SIG-M5 (cell line): Measurements from ENCODE around the gene COMMD6.

Experiments
- DNase-seq: peaks from one replicate; lab custom pipeline; 2025; lab: John Stamatoyannopoulos, UW

Gene COMMD6

GRCh38 chr13:75521956-75522355, 15.7 kb downstream of the COMMD6 start:
- no peak for DNase-seq

DNA sequence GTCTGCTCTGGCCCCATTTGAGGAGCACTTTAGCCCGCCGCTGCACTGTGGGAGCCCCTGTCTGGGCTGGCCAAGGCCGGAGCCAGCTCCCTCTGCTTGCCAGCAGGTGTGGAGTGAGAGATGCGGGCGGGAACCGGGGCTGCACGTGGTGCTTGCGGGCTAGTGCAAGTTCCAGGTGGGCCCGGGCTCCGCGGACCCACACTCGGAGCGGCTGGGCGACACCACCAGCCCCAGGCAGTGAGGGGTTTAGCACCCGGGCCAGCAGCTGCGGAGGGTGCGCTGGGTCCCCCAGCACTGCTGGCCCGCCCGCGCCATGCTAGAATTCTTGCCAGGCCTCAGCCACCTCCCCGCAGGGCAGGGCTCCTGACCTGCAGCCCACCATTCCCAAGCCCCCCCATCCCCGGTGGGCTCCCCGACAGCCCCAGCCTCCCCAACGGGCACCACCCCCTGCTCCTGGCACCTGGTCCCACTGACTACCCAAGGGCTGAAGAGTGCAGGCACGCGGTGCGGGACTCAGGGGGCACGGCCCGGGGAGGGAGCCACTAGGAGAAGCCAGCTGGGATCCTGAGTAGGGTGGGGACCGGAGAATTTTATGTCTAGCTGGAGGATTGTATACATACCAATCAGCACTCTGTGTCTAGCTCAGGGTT, 19.1 kb downstream of the COMMD6 start:
- DNase-seq = no peak

DNA sequence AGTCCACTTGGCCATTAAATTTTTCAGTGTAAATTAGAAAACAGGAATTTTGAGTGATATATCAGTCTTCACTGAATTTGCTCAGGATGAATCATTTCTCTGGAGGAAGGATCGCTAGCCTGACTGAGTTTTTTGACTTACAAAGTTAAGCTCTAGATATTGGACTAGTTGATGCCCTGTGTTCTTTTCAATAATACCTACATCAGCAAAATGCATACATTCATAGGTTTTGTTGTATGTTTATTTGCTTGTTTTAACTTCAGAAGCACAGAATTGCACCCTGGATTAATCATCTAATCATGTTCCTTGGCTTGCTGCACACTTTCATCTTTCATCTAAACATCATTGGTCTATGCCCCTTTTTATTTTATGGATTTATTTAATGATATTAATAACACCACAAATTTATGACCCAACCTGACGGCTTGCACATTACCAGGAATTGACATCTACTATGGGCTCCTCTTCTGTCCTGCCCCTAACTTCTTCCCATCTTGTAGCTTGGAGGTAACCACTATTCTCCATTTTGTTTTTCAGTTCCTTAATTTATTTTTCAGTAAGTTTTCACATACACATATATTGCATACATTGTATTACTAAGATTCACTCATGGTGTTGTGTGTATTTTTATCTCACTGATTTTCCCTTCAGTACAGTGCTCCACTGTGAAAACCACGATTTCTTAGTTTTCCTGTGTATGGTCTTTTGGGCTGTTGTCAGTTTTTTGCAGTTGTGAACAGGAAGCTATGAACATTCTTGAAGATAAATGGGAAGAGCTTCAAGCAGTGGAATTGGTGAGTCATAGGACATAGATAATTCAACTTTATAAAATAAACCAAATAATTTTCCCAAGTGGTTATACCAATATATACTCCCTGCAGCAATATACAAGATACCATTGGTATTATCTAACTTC, 23.3 kb downstream of the COMMD6 start:
- DNase-seq = no peak

DNA sequence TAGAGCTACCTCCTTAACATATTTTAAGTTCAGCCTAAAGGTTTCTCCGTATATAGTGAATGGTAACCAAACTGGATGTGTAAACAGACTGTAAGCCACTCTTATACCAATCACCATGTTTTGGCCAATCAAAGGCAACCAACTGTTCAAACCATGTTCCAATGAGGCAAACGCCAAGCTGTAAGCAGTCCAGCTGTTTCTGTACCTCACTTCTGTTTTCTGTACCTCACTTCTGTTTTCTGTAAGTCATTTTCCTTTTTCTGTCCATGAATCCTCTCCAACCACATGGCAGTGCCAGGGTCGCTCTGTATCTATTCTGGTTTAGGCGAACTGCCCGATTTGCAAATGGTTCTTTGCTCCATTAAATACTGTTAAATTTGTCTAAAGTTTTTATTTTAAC, 24.4 kb downstream of the COMMD6 start:
- DNase-seq = no peak

DNA sequence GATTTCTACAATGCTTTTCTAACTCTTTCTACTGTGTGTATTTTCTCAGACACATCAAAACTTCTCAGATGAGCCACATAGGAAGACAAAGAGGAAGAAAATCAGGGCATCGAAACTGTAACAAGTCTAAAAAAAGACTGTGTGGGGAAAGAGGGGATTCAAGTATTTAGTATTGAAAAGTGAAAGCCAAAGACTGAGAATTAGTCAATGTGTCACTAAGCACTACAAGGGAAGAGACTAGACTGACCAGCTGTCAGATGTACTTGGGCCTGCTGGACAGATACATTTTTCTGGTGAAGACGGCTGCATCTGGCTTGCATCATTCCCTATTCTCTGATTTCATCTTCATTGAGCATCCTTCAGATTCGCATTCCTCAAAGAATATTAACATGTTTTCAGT, 25.4 kb downstream of the COMMD6 start:
- DNase-seq = no peak

GRCh38 chr13:75511051-75511625, 26.5 kb downstream of the COMMD6 start:
- no peak for DNase-seq

DNA sequence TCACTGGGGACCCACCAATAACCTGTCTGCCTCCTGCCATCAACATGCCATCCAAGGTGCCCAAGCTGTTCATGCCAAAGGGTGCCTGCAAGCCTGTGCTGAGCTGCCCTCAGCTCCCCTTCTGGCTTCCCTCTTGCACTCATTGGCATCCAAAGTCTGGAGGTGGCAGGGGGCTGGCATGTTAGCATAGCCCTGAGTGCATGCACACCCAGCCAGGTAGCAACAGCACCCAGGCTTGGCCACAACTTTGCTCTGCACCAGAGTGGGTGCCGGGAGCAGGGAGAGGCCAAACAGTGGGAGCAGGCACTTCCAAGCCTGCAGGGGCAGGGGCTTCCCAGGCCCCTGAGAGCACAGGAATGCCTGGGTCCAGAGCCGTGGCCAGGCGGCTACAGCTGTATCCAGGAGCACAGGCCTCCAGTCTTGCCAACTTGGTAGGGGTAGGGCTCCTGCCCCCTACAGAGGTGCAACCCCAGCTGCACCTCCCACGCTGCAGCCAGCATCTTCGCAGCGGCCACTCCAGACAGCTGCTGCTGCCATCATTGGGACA, 29.6 kb downstream of the COMMD6 start:
- DNase-seq = no peak

- no peak for DNase-seq
Observed at GRCh38 chr13:75507027-75508001, 30.3 kb downstream of the COMMD6 start.

DNA sequence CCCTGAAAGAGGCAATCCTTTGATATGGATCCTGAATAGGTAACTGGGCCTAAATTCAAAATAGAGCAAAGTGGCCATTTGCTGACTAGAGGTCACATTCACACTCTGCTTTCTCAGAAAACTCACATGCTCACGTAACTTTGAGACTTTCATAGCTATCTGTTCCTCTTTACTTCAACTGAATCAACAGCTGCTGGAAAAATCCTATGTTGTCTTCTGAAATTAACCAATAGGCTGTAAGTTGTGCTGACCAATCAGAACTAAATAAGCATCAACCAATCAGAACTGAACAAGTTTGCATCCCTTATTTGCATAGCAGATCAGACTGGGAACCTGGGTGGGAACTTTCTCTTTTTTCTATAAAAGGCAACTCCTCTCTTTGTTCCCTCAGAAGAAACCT, 31.6 kb downstream of the COMMD6 start:
- DNase-seq = no peak

DNA sequence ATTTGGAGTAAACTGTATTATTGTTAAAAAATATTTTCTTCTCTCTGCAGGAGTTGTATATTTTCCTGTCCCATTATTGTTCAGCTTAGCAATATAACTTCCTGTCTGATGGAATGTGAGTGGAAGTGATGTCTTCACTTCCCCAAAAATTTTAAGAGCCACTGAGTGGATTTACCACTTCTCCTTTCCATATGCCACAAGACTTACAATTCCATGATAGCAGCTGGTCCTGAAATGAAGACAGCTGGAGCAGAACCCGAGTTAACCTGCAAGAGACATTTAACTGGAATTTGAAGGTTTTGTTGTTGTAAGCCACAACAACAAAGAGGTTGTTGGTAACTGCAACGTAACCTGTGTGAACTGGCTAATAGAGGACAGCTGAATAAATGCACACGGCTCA, 32.3 kb downstream of the COMMD6 start:
- peak; percentile 87 for DNase-seq

GRCh38 chr13:75495938-75496337, 41.7 kb downstream of the COMMD6 start:
- no peak for DNase-seq

GRCh38 chr13:75494491-75494890, 43.1 kb downstream of the COMMD6 start:
- no peak for DNase-seq

DNA sequence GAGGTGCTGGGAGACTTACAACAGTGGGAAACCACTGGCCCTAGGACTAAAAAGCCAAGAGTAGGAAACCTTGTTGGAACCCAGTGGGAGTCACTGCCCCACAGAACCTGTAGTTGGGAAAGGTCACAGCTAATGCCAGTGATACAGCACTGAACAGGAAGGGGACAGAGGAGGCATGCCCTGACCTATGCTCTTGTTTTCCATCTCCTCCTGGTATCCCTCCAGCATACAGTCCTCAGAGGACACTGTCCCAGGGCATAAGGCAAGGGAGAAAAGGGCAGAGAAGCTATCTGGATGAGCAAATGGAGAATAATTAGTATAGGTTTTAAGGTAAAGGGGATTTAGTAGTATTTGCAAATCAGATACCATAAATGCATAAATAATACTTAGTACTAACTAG, 44.5 kb downstream of the COMMD6 start:
- no peak for DNase-seq

DNA sequence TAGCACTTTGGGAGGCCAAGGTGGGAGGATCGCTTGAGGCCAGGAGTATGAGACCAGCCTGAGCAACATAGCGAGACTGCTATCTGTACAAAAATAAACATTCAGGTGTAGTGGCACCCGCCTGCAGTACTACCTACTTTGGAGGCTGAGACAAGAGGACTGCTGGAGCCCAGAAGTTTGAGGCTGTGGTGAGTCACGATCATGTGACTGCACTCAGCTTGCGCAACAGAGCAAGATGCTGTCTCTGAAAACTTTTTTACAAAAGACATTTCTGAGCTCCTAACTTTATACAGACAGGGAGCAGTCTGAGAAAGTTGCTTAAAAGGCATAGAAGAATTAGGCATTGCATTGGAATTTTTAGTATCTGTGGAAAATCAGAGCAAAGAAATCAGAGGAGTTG, 45.3 kb downstream of the COMMD6 start:
- DNase-seq = no peak

- no peak for DNase-seq
Observed at GRCh38 chr13:75491376-75491775, 46.3 kb downstream of the COMMD6 start.

- DNase-seq = no peak
Observed at GRCh38 chr13:75489502-75490263, 48.0 kb downstream of the COMMD6 start.

GRCh38 chr13:75486146-75487062, 51.2 kb downstream of the COMMD6 start:
- no peak for DNase-seq

DNA sequence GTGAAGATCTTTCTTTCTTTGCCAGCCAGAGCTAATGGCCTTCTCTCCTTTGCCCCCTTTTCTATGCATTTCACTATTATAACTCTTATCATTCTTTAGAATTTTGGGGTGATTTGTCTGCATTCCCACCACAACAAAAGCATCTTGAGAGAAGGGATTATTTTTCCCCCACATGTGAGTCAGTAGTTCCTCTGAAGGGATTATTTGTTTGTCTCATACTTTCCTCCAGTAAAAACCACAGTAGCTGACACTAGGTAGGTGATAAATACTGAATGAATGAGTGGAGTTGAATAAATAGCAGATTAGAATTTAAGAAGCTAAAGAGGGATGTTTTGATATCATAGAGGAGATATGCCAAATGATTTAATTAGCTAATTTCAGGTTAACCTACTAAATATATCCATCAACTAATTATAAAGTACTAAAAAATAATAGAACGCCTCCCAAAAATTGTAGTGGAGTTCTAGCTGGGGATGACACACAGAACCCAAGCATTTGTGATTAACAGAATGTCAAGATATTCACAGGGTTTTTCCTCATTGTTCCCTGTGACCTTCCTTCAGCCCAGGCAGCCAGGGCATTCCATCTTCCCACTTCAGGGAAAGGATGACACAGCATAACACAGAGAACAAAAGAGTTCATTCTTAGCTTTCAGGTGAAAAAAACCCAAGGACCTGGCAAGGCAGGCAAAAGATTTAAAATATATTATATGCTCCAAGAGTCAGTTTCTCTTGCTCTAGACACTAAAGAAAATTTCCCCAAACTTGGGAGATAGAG, 52.2 kb downstream of the COMMD6 start:
- no peak for DNase-seq

- DNase-seq = no peak
Observed at GRCh38 chr13:75482820-75483079, 54.9 kb downstream of the COMMD6 start.
